GM18508 (cell line): ENCODE results near the gene YJEFN3.

Experiments
- ATAC-seq: cut with Tn5 transposase; IDR thresholded peaks from one replicate; pipeline ENCODE4 v1.9.1; 2021; ENCODE audit warnings: moderate number of reproducible peaks; ENCODE audit not compliant: insufficient read depth, unreplicated experiment

Gene YJEFN3, protein sequence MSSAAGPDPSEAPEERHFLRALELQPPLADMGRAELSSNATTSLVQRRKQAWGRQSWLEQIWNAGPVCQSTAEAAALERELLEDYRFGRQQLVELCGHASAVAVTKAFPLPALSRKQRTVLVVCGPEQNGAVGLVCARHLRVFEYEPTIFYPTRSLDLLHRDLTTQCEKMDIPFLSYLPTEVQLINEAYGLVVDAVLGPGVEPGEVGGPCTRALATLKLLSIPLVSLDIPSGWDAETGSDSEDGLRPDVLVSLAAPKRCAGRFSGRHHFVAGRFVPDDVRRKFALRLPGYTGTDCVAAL

DNA sequence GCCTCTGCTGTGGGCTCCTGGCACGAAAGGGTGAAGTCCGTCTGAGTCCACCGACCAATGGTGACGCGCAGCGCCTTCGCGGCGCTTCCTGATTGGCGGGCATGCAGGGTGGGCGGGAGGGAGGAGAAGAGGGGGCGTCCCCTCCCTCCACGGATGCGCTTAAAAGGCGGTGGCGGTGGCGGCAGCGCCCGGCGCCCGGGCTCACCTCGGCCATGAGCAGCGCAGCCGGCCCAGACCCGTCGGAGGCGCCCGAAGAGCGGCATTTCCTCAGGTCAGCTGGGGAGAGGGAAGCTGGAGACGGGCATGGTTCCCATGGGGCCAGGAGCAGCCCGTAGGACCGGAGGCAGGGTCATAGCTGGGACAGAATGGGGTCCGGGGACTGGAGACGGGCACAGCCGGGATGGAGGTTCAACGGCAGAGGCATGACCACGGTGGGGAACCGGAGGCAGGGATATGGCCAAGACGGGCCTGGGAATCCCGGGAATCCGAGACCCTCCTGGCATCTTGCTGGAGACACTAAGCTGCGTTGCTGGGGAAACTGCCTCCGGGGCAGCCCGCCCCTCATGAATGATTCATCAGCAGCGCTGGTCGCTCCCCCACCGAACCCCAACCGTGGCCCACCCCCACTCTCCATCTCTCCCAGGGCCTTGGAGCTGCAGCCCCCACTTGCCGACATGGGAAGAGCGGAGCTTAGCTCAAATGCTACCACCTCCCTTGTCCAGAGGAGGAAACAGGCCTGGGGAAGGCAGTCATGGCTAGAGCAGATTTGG is at the start of gene YJEFN3:
TSS of gene YJEFN3 (plus strand) at position 191 of the 770 bp plus-strand sequence. CDS start at position 213, 22 bp downstream.
- ATAC-seq = no peak

DNA sequence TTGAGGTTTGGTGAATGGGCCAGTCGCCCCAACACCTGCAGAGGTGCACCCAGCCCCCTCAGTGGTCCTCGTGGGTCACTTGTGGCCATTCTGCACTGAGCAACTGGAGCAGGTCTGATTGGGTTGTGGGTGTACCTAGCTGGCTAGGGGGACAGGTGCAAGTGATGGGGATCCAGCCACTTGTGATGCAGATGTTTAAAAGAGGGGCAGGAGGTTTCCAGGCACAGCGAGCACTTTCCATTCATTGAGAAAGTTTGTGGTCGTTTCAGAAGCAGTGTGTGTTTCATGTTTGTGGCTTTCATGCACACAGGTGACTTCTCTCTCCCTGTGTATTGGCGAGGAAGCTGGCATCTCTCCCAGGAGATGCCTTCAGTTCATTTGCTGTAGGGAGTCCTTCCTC is 48.0 kb upstream of the YJEFN3 start:
- ATAC-seq = no peak

DNA sequence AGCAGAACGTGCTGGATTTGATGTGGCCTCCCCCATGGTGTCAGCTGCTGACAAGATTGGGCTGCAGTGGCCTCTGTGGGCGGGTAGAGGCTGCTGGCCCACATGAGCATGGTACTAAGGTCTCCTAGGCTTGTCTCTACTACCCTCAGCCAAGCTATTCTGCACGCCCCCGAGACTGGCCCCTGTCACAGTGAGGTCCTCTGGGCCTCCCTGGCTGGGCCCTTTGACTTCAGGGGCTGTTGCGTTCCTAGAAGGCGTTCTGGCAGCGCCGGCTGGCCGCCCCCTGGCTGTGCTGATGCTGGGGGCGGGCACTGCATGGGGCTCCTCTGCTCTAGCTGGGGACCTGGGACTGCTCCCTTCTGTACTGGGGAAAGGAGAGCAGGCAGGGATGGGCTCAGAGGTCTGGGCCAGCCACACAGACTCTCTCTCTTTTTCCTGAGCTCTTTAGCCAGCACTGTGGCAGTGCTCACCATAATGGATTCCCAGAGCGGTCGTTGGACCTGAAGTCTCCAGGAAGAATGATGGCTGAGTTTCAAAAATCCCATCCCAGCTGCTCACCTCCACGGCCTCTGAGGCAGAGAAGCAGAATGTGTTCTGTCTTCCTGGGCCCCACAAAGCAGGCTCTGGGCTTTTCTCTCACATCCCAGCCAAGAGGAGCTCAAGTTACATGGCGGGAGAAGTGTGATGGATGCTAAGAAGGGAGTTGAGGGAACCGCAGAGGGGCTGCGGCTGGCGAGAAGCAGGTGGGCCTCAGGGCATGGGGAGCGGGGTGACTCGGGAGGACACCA is 45.7 kb upstream of the YJEFN3 start:
- no peak for ATAC-seq

DNA sequence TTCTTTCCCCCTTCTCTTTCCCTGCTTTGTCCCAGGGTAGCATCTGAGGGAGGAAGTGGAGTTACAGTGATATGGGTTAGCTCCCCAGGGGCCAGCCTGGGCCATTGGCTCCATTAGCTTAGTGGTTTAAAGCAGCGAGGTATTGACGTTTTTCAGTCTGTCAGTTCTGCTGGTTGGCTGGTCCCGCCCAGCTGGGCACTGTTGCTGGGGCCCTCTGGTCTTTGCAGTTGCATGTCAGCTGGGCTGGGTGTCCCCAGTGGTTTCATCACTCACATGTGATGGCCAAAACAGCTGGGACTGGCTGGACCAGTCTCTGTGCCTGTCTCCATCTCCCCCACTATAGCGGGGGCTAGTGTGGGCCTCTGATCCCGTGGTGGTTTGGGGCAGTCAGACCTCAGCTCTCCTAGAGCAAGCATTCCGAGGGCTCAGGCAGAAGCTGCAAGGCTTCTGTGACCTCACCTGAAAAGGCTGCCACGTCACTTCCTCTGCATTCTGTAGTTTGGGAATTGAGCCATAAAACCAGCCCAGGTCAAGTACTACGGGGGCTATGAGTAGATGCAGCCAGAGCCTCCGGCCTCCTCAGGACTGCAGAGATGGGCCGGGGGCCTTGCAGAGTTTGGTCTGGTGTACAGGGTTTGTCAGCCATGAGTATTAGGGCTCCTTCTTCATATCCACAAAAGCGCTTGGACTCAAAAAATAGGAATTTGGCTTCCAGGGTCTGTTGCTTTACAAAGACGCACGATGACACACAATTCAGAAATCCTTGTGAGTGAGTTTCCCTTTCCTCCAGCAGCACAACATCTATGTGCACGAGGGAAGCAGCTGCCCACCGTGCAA is 43.3 kb upstream of the YJEFN3 start:
- no peak for ATAC-seq

DNA sequence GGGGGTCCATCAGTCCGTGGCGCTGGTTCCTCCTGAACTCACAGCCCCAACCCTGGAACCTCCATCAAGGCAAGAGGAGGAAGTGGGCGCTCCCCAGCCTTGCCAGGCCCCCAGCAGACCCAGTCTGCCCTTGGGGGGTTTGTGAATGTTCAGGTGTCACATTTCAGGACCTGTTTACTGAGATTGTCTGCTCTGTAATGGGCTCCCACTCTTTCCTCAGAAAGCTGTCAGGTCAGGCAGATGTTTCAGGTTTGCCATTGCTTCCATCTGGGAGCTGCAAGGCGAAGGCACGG is 42.8 kb upstream of the YJEFN3 start:
- no peak for ATAC-seq

DNA sequence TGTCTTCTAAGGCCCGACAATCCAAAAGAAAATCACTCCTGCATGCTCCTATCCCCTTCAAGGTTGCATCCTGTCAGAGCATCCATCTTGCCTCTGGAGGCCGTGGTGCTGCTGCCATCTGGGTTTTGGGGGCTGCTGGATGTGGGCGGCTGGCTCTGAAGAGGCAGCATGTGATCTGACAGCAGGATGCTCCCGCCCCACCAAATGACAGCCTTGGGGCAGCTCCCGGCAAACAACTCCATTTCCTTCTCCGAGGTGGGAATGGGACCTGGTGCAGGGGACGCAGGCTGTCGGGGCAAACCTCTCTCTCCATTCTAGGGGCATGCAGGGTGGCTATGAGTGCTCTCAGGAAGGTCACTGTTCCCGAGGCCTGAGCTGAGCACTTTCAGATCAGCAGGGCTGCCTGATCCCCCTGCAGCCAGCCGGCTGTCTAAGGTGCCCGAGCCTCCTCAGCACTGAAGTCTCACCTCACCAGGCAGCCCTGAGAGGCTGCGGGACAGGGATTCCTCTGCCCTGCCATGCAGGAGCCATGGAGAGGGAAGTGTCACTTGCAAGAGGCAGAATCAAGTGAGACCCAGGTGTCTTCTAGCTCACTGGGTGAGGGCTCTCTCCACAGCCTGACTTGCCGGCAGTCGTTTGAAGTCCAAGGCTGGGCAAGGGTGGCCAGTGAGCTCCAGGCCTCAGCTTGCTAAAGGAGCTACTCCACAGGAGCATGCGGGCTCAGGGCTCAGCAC is 42.2 kb upstream of the YJEFN3 start:
- no peak for ATAC-seq

DNA sequence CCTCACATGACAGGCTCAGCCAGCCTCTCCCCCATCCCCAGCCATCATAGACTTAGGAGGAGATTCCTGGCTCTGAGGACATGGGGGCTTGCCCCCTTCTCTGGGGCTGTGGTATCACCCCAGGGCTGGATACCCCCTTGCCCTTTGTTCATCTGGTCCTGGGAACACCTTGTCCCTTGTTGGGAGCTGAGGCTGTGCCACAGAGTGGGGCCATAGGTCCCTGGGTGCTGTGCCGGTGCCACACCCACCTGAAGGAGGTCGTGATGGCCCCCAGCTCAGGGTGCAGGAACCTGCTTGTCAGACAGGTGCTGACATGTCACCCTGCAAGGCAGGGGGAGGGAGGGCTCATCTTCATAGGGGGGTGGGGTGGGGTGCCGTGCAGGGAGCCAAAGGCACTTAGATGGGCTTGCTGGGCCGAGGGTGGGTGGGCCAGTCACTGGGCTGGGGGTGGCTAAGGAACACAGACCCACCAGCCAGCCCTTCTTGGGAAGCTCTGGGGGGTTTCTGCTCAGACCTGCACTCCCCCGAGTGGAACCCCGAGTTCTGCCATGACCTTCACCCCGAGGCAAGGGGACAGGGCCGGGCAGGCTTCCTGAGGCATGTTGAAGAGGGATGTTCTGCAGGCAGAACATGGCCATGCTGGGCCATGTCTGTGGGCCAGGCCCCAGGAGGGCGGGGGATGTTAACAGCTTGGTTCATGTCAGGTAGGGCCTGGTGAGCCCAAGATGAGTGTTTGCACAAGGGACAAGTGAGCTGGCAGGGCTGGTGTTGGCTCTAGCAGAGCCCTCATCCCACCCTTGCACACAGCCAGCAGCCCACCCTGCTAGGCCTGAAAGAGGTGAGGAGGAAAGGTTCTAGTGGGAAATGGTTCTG is 41.4 kb upstream of the YJEFN3 start:
- no peak for ATAC-seq

DNA sequence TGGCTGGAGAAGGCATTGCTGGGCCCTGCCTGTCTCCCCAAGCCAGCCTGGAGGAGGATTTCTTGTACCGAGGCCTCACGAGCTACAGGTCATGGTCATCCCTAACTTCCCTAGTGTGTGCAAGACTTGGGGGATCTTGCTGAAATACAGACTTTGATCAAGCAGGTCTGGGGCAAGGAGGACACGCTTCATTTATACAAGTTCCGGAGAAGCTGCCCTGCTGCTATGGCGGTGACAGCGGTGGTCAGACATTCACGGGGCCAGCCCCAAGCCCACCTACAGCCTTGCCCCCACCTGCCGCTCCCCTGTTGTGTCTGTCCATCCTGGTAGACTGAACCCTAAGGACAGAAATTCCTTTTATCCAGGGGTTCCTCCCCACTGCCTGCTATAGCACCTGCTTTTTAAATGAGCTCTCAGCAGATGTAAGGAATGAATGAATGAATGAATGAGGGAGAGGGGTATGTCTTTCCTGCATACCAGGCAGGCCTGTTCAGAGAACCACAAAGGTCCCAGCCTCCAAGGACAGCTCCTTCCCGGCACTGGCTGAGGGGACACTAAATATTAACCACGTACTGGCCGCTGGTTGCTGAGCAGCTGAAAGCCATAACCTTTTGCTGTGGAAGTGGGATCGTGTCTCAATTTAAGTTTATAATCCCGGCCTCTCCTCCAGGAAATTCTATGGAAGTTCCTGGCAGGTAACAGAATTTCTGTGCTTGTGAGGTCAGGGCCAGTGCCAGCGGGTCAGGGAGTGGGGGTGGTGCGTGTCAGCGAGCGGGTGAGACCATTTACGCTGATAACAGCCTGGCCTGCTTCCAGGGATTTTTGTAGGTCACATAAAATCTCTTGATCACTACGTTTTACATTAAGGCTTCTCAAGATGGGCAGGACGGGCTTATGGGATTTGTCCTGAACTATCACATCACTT is 40.5 kb upstream of the YJEFN3 start:
- ATAC-seq = no peak

DNA sequence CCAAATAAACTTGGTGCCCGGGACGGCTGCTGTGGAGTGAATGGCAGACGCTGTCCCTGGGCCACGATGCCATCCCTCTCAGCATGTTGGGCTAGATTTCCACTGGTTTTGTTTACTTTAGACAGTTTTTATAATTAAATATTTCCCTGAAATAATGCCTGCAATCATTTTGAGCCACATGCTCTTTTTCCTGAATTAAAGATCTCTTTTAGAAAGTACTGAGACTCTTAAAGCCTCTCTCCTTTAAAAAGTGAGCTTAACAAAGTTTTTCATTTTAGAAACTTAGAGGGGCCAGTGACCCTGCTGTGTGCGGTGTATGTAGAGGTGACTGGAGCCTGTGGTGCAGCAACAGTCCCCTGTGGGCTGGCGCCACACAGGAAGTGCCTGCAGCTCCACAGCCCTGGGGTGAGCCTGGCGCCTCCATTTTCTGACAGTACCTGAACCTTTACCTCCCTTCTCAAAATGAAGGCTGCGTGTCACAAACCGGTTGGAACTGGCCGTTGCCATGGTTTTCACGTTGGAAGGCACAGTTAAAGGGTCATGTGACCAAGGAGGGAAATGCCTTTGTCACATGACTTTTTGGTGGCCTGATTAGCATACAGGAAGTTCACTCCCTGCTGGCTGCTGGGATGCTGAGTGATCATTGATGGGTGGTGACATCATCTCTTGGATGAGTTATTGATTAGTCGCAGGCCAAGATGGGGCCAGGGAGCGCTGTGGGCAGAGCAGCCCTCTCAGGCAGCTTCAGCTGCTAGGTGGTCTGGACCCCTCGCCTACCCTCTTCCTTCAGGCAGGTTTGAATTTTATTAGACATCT is 39.6 kb upstream of the YJEFN3 start:
- peak; percentile 44 for ATAC-seq

DNA sequence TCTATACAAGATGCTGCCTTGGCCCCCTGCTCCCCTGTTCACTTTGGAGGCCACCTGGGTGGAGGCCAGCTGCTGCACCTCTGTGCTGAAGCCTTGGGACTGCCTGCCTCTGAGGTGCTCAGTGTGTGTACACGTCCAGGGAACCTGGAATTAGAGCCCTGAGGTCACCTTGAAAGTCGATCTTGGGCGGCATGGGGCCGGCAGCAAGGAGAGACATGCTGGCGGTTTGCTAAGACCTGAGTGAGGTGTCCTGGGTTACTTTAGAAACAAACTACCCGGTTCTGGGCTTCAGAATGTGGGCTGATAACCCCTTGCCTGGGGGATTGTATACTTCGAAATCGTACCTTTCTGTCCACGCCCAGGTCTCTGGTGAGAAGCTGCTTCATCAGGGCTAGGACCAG is 38.9 kb upstream of the YJEFN3 start:
- no peak for ATAC-seq

DNA sequence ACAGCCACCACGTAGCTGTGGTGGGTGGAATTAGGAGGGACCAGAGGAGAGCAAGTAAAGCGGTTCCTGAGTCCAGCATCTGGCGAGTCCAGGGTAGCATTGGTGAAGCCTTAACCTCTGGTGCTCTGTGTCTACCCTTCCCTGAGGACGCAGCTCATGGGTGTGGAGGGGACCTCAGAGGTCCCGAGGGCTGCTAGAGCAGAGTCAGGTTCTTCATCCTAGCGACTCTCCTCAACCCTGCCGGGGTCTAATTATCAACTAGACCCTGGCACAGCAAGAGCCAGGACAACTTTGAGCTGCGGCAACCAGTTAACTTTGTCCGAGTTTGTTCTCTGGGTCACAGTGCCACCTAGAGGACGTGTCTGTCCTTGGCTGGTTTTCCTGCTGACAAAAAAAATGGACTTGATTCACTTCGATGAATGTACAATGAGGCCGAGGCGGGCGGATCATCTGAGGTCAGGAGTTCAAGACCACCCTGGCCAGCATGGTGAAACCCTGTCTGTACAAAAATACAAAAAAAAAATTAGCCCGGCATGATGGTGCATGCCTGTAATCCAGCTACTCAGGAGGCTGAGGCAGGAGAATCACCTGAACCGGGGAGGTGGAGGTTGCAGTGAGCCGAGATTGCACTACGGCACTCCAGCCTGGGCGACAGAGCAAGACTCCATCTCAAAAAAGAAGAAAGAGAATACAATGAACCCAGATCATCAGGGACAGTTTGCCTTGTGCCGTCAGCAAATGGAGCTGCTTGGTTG is 38.3 kb upstream of the YJEFN3 start:
- no peak for ATAC-seq

DNA sequence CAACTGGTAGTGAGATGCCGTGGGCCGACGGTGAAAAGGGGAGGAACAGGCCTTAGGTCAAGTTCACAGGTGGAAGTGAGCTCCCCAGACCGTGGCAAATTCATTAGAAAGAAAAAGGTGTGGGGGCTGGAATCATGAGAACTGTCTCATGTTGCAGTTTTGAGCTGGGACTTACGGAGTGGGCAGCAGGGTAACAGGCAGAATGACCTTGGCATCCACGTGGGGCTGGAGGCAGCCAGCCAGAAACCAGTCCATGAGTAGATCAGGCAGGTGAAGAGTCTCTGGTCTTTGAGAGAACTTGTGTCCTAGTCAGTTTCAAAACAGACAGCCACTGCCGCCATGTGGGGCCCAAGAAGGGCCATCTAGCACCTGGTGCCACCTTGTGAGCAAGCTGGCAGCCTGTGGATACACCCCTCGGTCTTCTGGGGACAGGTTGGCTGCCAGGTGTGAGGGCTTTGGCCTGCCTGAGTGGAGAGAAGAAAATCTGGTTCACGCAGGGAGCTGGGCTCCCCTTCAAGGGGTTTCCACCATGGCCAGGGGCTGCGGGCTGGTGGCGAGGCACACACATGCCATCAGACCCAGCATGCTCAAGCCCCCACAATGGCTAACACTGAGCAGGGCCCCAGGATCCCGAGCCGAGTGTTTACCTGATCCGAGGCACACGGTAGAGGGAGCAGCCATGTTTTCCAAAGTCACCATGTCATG is 37.2 kb upstream of the YJEFN3 start:
- ATAC-seq = no peak

DNA sequence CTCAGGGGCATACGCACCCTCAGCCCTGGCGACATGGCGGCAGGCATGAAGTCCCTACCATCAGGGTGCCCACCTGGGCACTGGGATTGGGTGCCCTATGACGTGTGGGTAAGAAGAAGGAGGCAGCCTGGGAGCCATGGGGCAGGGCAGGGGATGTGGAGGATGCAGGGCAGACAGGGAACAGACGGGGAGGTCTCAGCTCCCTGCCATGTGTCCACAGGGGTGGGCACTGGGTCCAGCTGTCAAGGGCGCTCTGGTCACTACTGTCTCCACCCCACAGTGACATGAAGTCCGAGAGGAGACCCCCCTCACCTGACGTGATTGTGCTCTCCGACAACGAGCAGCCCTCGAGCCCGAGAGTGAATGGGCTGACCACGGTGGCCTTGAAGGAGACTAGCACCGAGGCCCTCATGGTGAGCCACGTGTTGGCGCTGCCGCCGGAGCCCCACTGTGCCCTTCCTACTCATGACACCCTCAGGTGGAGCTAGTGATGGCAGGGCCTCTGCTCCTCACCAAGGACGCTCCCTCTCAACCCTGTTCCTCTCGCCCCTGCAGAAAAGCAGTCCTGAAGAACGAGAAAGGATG is 36.6 kb upstream of the YJEFN3 start:
- no peak for ATAC-seq

DNA sequence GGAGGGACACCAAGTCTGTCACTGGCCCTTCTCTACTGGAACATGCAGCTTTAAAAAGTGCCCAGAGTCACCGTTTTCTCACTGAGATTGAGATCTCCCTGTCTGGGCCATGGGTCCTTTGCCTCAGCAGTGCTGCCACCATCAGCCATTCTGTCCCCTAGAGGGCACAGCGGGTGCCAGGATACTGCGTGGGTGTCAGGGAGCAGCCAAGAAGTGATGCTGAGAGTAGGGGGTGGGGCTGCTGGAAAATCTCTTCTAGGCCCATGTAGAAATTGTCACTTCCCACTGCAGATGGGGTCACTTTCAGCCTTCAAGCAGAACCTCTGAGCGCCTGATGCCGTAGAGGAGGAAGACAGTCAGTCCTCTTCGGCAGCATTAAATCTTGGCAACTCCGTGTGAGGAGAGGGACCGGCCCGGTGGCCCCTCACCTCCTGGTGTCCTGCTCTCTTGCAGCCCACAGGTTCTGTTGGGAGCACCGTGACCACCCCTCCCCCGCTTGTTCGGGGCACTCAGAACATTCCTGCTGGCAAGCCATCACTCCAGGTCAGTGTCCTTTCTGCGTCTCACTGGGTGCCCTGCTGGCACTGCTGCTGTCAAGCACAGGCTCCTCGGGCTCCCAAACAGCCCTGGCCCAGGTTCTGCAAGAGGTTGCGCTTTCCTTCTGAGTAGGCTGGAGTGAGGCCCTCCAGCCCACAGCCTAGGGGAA is 34.7 kb upstream of the YJEFN3 start:
- ATAC-seq = no peak
